HepG2 (cell line): ENCODE results near the gene ADGRB2. TPM values are rescaled to one million over a fixed set of nuclear protein-coding genes. Genes with fewer than 3 reads are reported as not detected.
A peak's percentile ranks its signal among the peaks of the same experiment; 100 is the strongest.

ENCODE experiments used
- AKAP8 ChIP-seq: sonication (generic); formaldehyde crosslinking; IDR thresholded peaks from 2 replicates; pipeline ENCODE4 v1.5.1; 2020; ENCODE audit warnings: mild to moderate bottlenecking, missing genetic modification reagents
- CHD4 ChIP-seq: fragments of 200-600 bp; sonication (generic); IDR thresholded peaks from 2 replicates; pipeline ENCODE4 v1.7.0; 2017; ENCODE audit warnings: mild to moderate bottlenecking, low read length, borderline replicate concordance
- GATAD1 ChIP-seq: IDR thresholded peaks from 2 replicates; pipeline ENCODE4 v1.6.1; 2016; ENCODE audit warnings: missing genetic modification reagents, missing compliant biosample characterization
- GTF2F1 ChIP-seq: fragments of 150-350 bp; IDR thresholded peaks from 2 replicates; pipeline ENCODE4 v1.6.1; 2014; ENCODE audit warnings: low read length
- HMGXB3 ChIP-seq: sonication (generic); formaldehyde crosslinking; IDR thresholded peaks from 2 replicates; pipeline ENCODE4 v1.4.0; 2020; ENCODE audit warnings: missing genetic modification reagents, borderline replicate concordance
- KAT8 ChIP-seq: IDR thresholded peaks from 2 replicates; pipeline ENCODE4 v1.6.1; 2016; ENCODE audit warnings: missing genetic modification reagents, missing compliant biosample characterization
- LCORL ChIP-seq, 2 experiments: fragments of 450-650 bp in 1 of 2; sonication (generic) in 1 of 2; formaldehyde crosslinking in 1 of 2; IDR thresholded peaks; 2 replicates each; pipeline versions ENCODE4 v1.5.0 to v1.6.1; 2017 to 2020; ENCODE audit warnings: antibody characterized with exemption in 1 of 2, missing genetic modification reagents in 1 of 2
- NKX3-1 ChIP-seq: sonication (generic); formaldehyde crosslinking; IDR thresholded peaks from 2 replicates; pipeline ENCODE4 v1.5.0; 2020; ENCODE audit warnings: missing genetic modification reagents
- NR2F2 ChIP-seq: IDR thresholded peaks from 2 replicates; pipeline ENCODE4 v1.6.1; 2012; ENCODE audit warnings: low read depth, inconsistent platforms, borderline replicate concordance
- POLR2G ChIP-seq: fragments of 200-400 bp; formaldehyde crosslinking; IDR thresholded peaks from 2 replicates; pipeline ENCODE4 v1.6.1; 2018; ENCODE audit warnings: mild to moderate bottlenecking, low read depth, low read length, moderate library complexity
- SMAD1 ChIP-seq: sonication (generic); formaldehyde crosslinking; IDR thresholded peaks from 2 replicates; pipeline ENCODE4 v1.4.0; 2020; ENCODE audit warnings: missing genetic modification reagents, low read depth, mild to moderate bottlenecking, borderline replicate concordance
- ZMYM4 ChIP-seq: sonication (generic); formaldehyde crosslinking; IDR thresholded peaks from 2 replicates; pipeline ENCODE4 v1.8.1; 2023; ENCODE audit warnings: mild to moderate bottlenecking, missing genetic modification reagents
- ZNF616 ChIP-seq: sonication (generic); formaldehyde crosslinking; IDR thresholded peaks from 2 replicates; pipeline ENCODE4 v1.5.0; 2020; ENCODE audit warnings: low read depth, mild to moderate bottlenecking, missing genetic modification reagents
- ZNF775 ChIP-seq: sonication (generic); formaldehyde crosslinking; IDR thresholded peaks from 2 replicates; pipeline ENCODE4 v1.4.0; 2020; ENCODE audit warnings: missing genetic modification reagents, mild to moderate bottlenecking, moderate library complexity, borderline replicate concordance
- ZNF878 ChIP-seq: sonication (generic); formaldehyde crosslinking; IDR thresholded peaks from 2 replicates; pipeline ENCODE4 v1.8.1; 2023; ENCODE audit warnings: mild to moderate bottlenecking, missing genetic modification reagents, moderate library complexity
- ZSCAN21 ChIP-seq: sonication (generic); formaldehyde crosslinking; IDR thresholded peaks from 2 replicates; pipeline ENCODE4 v1.8.0; 2022; ENCODE audit warnings: mild to moderate bottlenecking, missing genetic modification reagents, moderate library complexity, borderline replicate concordance
- ZSCAN25 ChIP-seq: sonication (generic); formaldehyde crosslinking; IDR thresholded peaks from 2 replicates; pipeline ENCODE4 v1.8.0; 2022; ENCODE audit warnings: mild to moderate bottlenecking, missing genetic modification reagents
- polyA plus RNA-seq, 8 experiments: library from polyadenylated mRNA; depleted of rRNA in 3 of 8; stranded (reverse) in 7 of 8; unstranded in 1 of 8; fragments of >200 nt; fragmentation: Illumina TruSeq in 4 of 8; extraction: Trizol in 4 of 8; gene quantifications; 2 replicates each; pipeline versions ENCODE4 v1.2.1 to v1.2.3, GENCODE V29; 2011 to 2016; ENCODE audit warnings: low read depth in 4 of 8, missing spikeins in 1 of 8, mixed read lengths in 1 of 8; ENCODE audit not compliant: insufficient read depth in 1 of 8
- total RNA-seq, 5 experiments: library from RNA; depleted of rRNA; stranded (reverse); fragments of >200 nt; fragmentation: Illumina TruSeq; extraction: Trizol; gene quantifications; 2 replicates each; pipeline ENCODE4 v1.2.3, GENCODE V29; 2016; ENCODE audit warnings: low read depth in 1 of 5
- TF ChIP-seq, protein P1 (sequence below): sonication (generic); formaldehyde crosslinking; IDR thresholded peaks from 2 replicates; pipeline ENCODE4 v1.4.0; 2020; ENCODE audit warnings: mild to moderate bottlenecking, missing genetic modification reagents
- TF ChIP-seq, protein P2 (sequence below): sonication (generic); formaldehyde crosslinking; IDR thresholded peaks from 2 replicates; pipeline ENCODE4 v1.5.1; 2020; ENCODE audit warnings: mild to moderate bottlenecking, missing genetic modification reagents, moderate library complexity

The ADGRB2 gene
- total and polyA plus RNA-seq, 2 of the 13 experiments (the other 11 are each of a cell fraction or from before 2014, with no cell fraction given) = 0.03 to 0.09 TPM

DNA sequence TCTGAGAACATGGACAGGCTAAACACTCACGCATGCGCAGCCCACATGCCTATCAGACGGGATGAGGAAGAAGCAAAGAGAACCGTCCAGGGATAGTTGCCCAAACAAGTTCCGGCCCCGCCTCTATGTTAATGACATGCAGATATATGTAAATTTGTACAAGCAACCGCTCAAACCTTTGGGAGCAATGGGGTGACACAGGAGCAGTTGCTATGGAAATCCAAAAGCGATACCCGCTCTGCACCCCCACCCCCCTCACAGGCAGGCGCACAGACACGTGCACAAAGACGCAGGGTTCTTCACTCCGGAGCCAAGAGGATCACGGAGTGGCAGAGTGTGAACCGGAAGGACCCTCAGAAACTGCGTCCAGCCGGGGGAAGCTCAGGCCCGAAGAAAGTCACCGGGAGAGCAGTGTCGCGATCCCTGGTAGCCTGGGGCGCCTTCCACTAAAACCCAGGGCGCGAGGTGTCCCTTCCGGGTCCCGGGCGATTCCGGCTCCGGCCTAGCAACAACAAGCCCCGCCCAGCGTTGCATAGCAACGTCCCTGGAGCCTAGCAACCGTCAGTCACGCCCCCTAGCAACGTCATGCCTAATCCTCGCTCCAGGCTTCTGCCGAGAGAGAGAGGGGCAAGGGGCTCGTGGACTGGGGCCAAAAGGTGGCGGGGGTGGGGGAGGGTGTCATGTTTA, 24.1 kb upstream of the ADGRB2 start (continued):
- TF ChIP-seq SMAD1 (CRISPR knock-in tag) (no peak), GATAD1 (CRISPR knock-in tag) (no peak), ZNF775 (CRISPR knock-in tag) (no peak), GTF2F1 (no peak), CHD4 (no peak), ZSCAN21 (no peak), ZSCAN25 (CRISPR knock-in tag) (no peak), NKX3-1 (CRISPR knock-in tag) (no peak), ZNF878 (CRISPR knock-in tag) (no peak), ZMYM4 (CRISPR knock-in tag) (no peak), LCORL (IDR thresholded peaks at IDR 0.05) (no peak), LCORL (CRISPR knock-in tag; IDR thresholded peaks at IDR 0.05) (no peak), HMGXB3 (CRISPR knock-in tag) (no peak), AKAP8 (CRISPR knock-in tag) (no peak), ZNF616 (CRISPR knock-in tag) (no peak), KAT8 (CRISPR knock-in tag) (0 out of 2 replicates have a peak, but pooled peaks have one; percentile 46), POLR2G (peak; percentile 48; the same call in 1 of the 2 replicates), NR2F2 (no peak)
- TF ChIP-seq, protein P1, sequence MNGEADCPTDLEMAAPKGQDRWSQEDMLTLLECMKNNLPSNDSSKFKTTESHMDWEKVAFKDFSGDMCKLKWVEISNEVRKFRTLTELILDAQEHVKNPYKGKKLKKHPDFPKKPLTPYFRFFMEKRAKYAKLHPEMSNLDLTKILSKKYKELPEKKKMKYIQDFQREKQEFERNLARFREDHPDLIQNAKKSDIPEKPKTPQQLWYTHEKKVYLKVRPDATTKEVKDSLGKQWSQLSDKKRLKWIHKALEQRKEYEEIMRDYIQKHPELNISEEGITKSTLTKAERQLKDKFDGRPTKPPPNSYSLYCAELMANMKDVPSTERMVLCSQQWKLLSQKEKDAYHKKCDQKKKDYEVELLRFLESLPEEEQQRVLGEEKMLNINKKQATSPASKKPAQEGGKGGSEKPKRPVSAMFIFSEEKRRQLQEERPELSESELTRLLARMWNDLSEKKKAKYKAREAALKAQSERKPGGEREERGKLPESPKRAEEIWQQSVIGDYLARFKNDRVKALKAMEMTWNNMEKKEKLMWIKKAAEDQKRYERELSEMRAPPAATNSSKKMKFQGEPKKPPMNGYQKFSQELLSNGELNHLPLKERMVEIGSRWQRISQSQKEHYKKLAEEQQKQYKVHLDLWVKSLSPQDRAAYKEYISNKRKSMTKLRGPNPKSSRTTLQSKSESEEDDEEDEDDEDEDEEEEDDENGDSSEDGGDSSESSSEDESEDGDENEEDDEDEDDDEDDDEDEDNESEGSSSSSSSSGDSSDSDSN (CRISPR knock-in tag) = no peak
- TF ChIP-seq, protein P2, sequence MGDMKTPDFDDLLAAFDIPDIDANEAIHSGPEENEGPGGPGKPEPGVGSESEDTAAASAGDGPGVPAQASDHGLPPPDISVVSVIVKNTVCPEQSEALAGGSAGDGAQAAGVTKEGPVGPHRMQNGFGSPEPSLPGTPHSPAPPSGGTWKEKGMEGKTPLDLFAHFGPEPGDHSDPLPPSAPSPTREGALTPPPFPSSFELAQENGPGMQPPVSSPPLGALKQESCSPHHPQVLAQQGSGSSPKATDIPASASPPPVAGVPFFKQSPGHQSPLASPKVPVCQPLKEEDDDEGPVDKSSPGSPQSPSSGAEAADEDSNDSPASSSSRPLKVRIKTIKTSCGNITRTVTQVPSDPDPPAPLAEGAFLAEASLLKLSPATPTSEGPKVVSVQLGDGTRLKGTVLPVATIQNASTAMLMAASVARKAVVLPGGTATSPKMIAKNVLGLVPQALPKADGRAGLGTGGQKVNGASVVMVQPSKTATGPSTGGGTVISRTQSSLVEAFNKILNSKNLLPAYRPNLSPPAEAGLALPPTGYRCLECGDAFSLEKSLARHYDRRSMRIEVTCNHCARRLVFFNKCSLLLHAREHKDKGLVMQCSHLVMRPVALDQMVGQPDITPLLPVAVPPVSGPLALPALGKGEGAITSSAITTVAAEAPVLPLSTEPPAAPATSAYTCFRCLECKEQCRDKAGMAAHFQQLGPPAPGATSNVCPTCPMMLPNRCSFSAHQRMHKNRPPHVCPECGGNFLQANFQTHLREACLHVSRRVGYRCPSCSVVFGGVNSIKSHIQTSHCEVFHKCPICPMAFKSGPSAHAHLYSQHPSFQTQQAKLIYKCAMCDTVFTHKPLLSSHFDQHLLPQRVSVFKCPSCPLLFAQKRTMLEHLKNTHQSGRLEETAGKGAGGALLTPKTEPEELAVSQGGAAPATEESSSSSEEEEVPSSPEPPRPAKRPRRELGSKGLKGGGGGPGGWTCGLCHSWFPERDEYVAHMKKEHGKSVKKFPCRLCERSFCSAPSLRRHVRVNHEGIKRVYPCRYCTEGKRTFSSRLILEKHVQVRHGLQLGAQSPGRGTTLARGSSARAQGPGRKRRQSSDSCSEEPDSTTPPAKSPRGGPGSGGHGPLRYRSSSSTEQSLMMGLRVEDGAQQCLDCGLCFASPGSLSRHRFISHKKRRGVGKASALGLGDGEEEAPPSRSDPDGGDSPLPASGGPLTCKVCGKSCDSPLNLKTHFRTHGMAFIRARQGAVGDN (CRISPR knock-in tag) = peak; percentile 53
